HepG2 (cell line): ENCODE results near the gene CBLC. TPM values are rescaled to one million over a fixed set of nuclear protein-coding genes. Genes with fewer than 3 reads are reported as not detected.

Source experiments
- BCL3 ChIP-seq: sonication (generic); formaldehyde crosslinking; IDR thresholded peaks from 2 replicates; pipeline ENCODE4 v1.5.1; 2020; ENCODE audit warnings: mild to moderate bottlenecking, missing genetic modification reagents, moderate library complexity
- BORCS8-MEF2B ChIP-seq: sonication (generic); formaldehyde crosslinking; IDR thresholded peaks from 2 replicates; pipeline ENCODE4 v1.8.0; 2022; ENCODE audit warnings: mild to moderate bottlenecking, missing genetic modification reagents
- CBX1 ChIP-seq: IDR thresholded peaks from one replicate; pipeline ENCODE4 v1.6.1; 2016; ENCODE audit warnings: antibody characterized with exemption, low read depth
- GTF3A ChIP-seq: sonication (generic); formaldehyde crosslinking; conservative IDR thresholded peaks from 2 replicates; pipeline ENCODE4 v1.4.0; 2020; ENCODE audit warnings: mild to moderate bottlenecking, missing genetic modification reagents
- IKZF4 ChIP-seq: sonication (generic); formaldehyde crosslinking; IDR thresholded peaks from 2 replicates; pipeline ENCODE4 v1.5.1; 2020; ENCODE audit warnings: borderline replicate concordance, mild to moderate bottlenecking, low read depth, missing genetic modification reagents; ENCODE audit errors: not compliant biosample characterization
- KDM1A ChIP-seq: IDR thresholded peaks from 2 replicates; pipeline ENCODE4 v1.6.1; 2016; ENCODE audit warnings: missing compliant biosample characterization
- KDM6A ChIP-seq: IDR thresholded peaks from 2 replicates; pipeline ENCODE4 v1.6.1; 2016; ENCODE audit warnings: low read depth
- MAX ChIP-seq: IDR thresholded peaks from 2 replicates; pipeline ENCODE4 v1.6.1; 2012; ENCODE audit warnings: inconsistent platforms
- NFKB2 ChIP-seq: sonication (generic); formaldehyde crosslinking; IDR thresholded peaks from 2 replicates; pipeline ENCODE4 v1.4.0; 2020; ENCODE audit warnings: missing genetic modification reagents, borderline replicate concordance
- NONO ChIP-seq, 2 experiments: fragments of 450-650 bp in 1 of 2; sonication (generic) in 1 of 2; formaldehyde crosslinking in 1 of 2; IDR thresholded peaks in 1 of 2; conservative IDR thresholded peaks in 1 of 2; 2 replicates each; pipeline versions ENCODE4 v1.6.1 to v1.8.0; 2017 to 2022; ENCODE audit warnings: mild to moderate bottlenecking in 1 of 2, missing genetic modification reagents in 1 of 2, moderate library complexity in 1 of 2
- PAWR ChIP-seq: sonication (generic); formaldehyde crosslinking; IDR thresholded peaks from 2 replicates; pipeline ENCODE4 v1.4.0; 2020; ENCODE audit warnings: missing genetic modification reagents, mild to moderate bottlenecking, borderline replicate concordance
- PHF8 ChIP-seq: sonication (generic); formaldehyde crosslinking; IDR thresholded peaks from 2 replicates; pipeline ENCODE4 v1.5.0; 2020; ENCODE audit warnings: missing genetic modification reagents
- PLRG1 ChIP-seq: fragments of 450-650 bp; conservative IDR thresholded peaks from 2 replicates; pipeline ENCODE4 v1.6.1; 2016
- POLR2A ChIP-seq, 2 experiments: IDR thresholded peaks; 2 replicates each; pipeline ENCODE4 v1.6.1; 2011; ENCODE audit warnings: low read depth in 2 of 2, low read length in 2 of 2, mild to moderate bottlenecking in 1 of 2, moderate library complexity in 1 of 2; ENCODE audit not compliant: insufficient read depth in 1 of 2
- PTBP1 ChIP-seq: fragments of 200-400 bp; formaldehyde crosslinking; IDR thresholded peaks from 2 replicates; pipeline ENCODE4 v1.6.1; 2018; ENCODE audit warnings: low read length, low read depth; ENCODE audit not compliant: poor library complexity, severe bottlenecking
- SYNCRIP ChIP-seq: fragments of 200-400 bp; formaldehyde crosslinking; IDR thresholded peaks from 2 replicates; pipeline ENCODE4 v1.6.1; 2018; ENCODE audit warnings: mild to moderate bottlenecking, low read depth, low read length; ENCODE audit not compliant: insufficient read depth
- TBX3 ChIP-seq: fragments of 450-650 bp; IDR thresholded peaks from 2 replicates; pipeline ENCODE4 v1.6.1; 2017; ENCODE audit warnings: antibody characterized with exemption, mild to moderate bottlenecking, inconsistent platforms, borderline replicate concordance
- TFAP4 ChIP-seq: sonication (generic); IDR thresholded peaks from 2 replicates; pipeline ENCODE4 v1.6.1; 2016; ENCODE audit warnings: low read depth, borderline replicate concordance
- ZC3H4 ChIP-seq: sonication (generic); formaldehyde crosslinking; IDR thresholded peaks from 2 replicates; pipeline ENCODE4 v1.4.0; 2020; ENCODE audit warnings: missing genetic modification reagents, borderline replicate concordance
- ZMYM3 ChIP-seq: sonication (generic); formaldehyde crosslinking; IDR thresholded peaks from 2 replicates; pipeline ENCODE4 v1.5.1; 2020; ENCODE audit warnings: mild to moderate bottlenecking, missing genetic modification reagents
- ZNF180 ChIP-seq: sonication (generic); formaldehyde crosslinking; IDR thresholded peaks from 2 replicates; pipeline ENCODE4 v1.4.0; 2020; ENCODE audit warnings: low read depth, missing genetic modification reagents, borderline replicate concordance
- ZNF232 ChIP-seq: sonication (generic); formaldehyde crosslinking; IDR thresholded peaks from 2 replicates; pipeline ENCODE4 v1.4.0; 2020; ENCODE audit warnings: missing genetic modification reagents, borderline replicate concordance
- ZNF780A ChIP-seq: sonication (generic); formaldehyde crosslinking; IDR thresholded peaks from 2 replicates; pipeline ENCODE4 v1.8.0; 2022; ENCODE audit warnings: mild to moderate bottlenecking, missing genetic modification reagents, moderate library complexity
- ZNF839 ChIP-seq: sonication (generic); formaldehyde crosslinking; IDR thresholded peaks from 2 replicates; pipeline ENCODE4 v1.4.0; 2020; ENCODE audit warnings: missing genetic modification reagents, mild to moderate bottlenecking, borderline replicate concordance
- ZSCAN29 ChIP-seq: sonication (generic); formaldehyde crosslinking; conservative IDR thresholded peaks from 2 replicates; pipeline ENCODE4 v1.4.0; 2020; ENCODE audit warnings: mild to moderate bottlenecking, missing genetic modification reagents
- ZSCAN31 ChIP-seq: sonication (generic); formaldehyde crosslinking; IDR thresholded peaks from 2 replicates; pipeline ENCODE4 v1.5.0; 2020; ENCODE audit warnings: low read depth, mild to moderate bottlenecking, missing genetic modification reagents
- polyA plus RNA-seq, 8 experiments: library from polyadenylated mRNA; depleted of rRNA in 3 of 8; stranded (reverse) in 7 of 8; unstranded in 1 of 8; fragments of >200 nt; fragmentation: Illumina TruSeq in 4 of 8; extraction: Trizol in 4 of 8; gene quantifications; 2 replicates each; pipeline versions ENCODE4 v1.2.1 to v1.2.3, GENCODE V29; 2011 to 2016; ENCODE audit warnings: low read depth in 4 of 8, missing spikeins in 1 of 8, mixed read lengths in 1 of 8; ENCODE audit not compliant: insufficient read depth in 1 of 8
- total RNA-seq, 5 experiments: library from RNA; depleted of rRNA; stranded (reverse); fragments of >200 nt; fragmentation: Illumina TruSeq; extraction: Trizol; gene quantifications; 2 replicates each; pipeline ENCODE4 v1.2.3, GENCODE V29; 2016; ENCODE audit warnings: low read depth in 1 of 5

The CBLC gene
- total and polyA plus RNA-seq, 2 of the 13 experiments (the other 11 are each of a cell fraction or from before 2014, with no cell fraction given) = 1.8 to 2.6 TPM

GRCh38 chr19:44747739-44748425, 29.8 kb upstream of the CBLC start (continued):
- TF ChIP-seq TFAP4 (0 out of 2 replicates have a peak, but pooled peaks have one; percentile 38), ZSCAN31 (CRISPR knock-in tag) (0 out of 2 replicates have a peak, but pooled peaks have one; percentile 20), KDM1A (CRISPR knock-in tag) (0 out of 2 replicates have a peak, but pooled peaks have one; percentile 21), PHF8 (CRISPR knock-in tag) (0 out of 2 replicates have a peak, but pooled peaks have one; percentile 11), ZNF839 (CRISPR knock-in tag) (no peak), PAWR (no peak), POLR2A (IDR thresholded peaks at IDR 0.05; ENCODE audit: insufficient read depth in 1 of 2, low read depth in 2 of 2, low read length in 2 of 2) (no peak), BORCS8-MEF2B (no peak), NONO (IDR thresholded peaks at IDR 0.05) (no peak), NONO (CRISPR knock-in tag; conservative IDR thresholded peaks at IDR 0.05) (no peak; the same call in 1 of the 2 replicates), NFKB2 (CRISPR knock-in tag) (0 out of 2 replicates have a peak, but pooled peaks have one; percentile 51), IKZF4 (CRISPR knock-in tag) (no peak), ZNF780A (CRISPR knock-in tag) (0 out of 2 replicates have a peak, but pooled peaks have one; percentile 22), ZMYM3 (CRISPR knock-in tag) (peak; percentile 79), SYNCRIP (no peak), PTBP1 (peak; percentile 10), TBX3 (peak; percentile 10; the same call in 1 of the 2 replicates), KDM6A (CRISPR knock-in tag) (no peak), CBX1 (no peak), ZC3H4 (CRISPR knock-in tag) (no peak), BCL3 (CRISPR knock-in tag) (no peak), ZNF232 (CRISPR knock-in tag) (peak; percentile 38; the same call in 1 of the 2 replicates), PLRG1 (no peak), GTF3A (CRISPR knock-in tag) (no peak), MAX (peak; percentile 24; the same call in 1 of the 2 replicates), ZSCAN29 (CRISPR knock-in tag) (no peak), ZNF180 (CRISPR knock-in tag) (no peak)
